GM19452 (cell line): Measurements from ENCODE around the gene ZNF569.
"Not testable (repeated sequence)": the region's sequence is repeated elsewhere in the genome, so short reads cannot be mapped to it uniquely, and the experiment has no call there.

Experiments used
- ATAC-seq: cut with Tn5 transposase; IDR thresholded peaks from one replicate; pipeline ENCODE4 v1.9.1; 2021; ENCODE audit not compliant: unreplicated experiment

The ZNF569 gene

GRCh38 chr19:37466798-37467607 lies at the start of gene ZNF569:
TSS of gene ZNF569 (minus strand) at chr19:37467444. CDS start at chr19:37444921, 22,523 bp downstream.
- ATAC-seq, result peak; percentile 60

GRCh38 chr19:37513397-37513796 lies 46.2 kb upstream of the ZNF569 start:
- no peak for ATAC-seq

GRCh38 chr19:37511821-37512220 lies 44.6 kb upstream of the ZNF569 start:
- no peak for ATAC-seq

- no peak for ATAC-seq
These were observed 43.9 kb upstream of the ZNF569 start for GRCh38 chr19:37511186-37511585.

GRCh38 chr19:37507167-37507464 lies 39.9 kb upstream of the ZNF569 start:
- no peak for ATAC-seq

GRCh38 chr19:37506387-37507166 lies 39.3 kb upstream of the ZNF569 start, which contains the start of gene ZNF793:
TSS of gene ZNF793 (plus strand) at chr19:37506939. CDS start at chr19:37523440, 16,501 bp downstream.
- ATAC-seq, result peak; percentile 67

GRCh38 chr19:37505958-37506386 lies 38.7 kb upstream of the ZNF569 start:
- ATAC-seq, result no peak

GRCh38 chr19:37492213-37492612 lies 25.0 kb upstream of the ZNF569 start:
- ATAC-seq, result no peak

- ATAC-seq, result no peak
These were observed 17.3 kb upstream of the ZNF569 start for GRCh38 chr19:37484406-37485168.

- ATAC-seq, result no peak
These were observed 4.9 kb upstream of the ZNF569 start for GRCh38 chr19:37472165-37472564.

- ATAC-seq, result no peak
These were observed 3.0 kb upstream of the ZNF569 start for GRCh38 chr19:37470216-37470615.

GRCh38 chr19:37468961-37469777 lies 1.9 kb upstream of the ZNF569 start, which contains the start of gene ZNF570:
TSS of gene ZNF570 (plus strand) at chr19:37469356. CDS start at chr19:37470355, 999 bp downstream.
- peak; percentile 58 for ATAC-seq

- ATAC-seq, result no peak
These were observed 405 bp upstream of the ZNF569 start for GRCh38 chr19:37467608-37468090.

- ATAC-seq, result no peak
These were observed 907 bp downstream of the ZNF569 start for GRCh38 chr19:37466277-37466797.

GRCh38 chr19:37452500-37453245 lies 14.6 kb downstream of the ZNF569 start:
- no peak for ATAC-seq

GRCh38 chr19:37413313-37414084 lies 53.7 kb downstream of the ZNF569 start:
- no peak for ATAC-seq

GRCh38 chr19:37412700-37413099 lies 54.5 kb downstream of the ZNF569 start:
- no peak for ATAC-seq

GRCh38 chr19:37406140-37406846 lies 61.0 kb downstream of the ZNF569 start:
- not testable (repeated sequence) for ATAC-seq
